DMS53 (cell line): ENCODE measurements around the gene KCNC1.

Source experiments
- DNase-seq: peaks from one replicate; lab custom pipeline; 2025; lab: John Stamatoyannopoulos, UW

The KCNC1 gene

DNA sequence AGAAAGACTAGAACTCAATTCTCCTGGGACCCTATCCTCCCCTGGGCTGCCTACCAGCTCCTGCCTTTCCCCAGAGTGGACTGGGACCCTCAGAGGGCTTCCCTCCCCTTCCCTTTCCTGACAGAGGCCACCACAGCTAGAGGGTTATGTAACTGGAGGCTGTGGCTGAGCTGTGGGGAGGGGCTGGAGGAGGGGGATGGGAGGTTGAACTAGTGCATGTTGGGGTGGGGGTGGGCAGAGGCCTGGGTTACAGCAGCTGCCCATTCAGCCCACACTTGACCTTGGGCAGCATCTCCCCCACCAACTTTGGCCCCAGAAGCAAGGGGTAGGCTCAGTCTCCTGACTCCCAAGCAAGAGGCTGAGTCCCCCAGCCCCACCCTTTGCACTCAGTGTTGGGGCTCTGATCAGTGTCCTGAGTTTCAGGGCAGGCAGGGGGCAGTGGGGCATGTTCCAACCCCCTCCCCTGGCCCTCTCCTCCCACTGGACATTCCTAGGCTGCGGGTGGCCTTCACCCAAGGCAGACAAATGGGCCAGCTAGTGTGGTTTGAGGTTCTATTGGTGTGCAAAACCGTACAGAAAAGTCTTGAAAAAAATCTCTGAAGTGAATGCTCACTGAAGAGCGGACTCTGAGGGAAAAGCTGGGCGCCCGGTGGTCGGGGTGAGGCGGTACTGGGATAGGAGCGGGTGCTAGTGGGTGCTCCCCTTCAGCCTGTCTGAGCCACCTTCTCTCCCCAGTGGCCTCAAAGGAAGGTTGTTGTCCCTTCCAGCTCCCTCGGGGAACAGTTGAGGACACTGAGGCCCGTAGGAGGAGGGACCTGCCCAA, 3.8 kb downstream of the KCNC1 start:
- DNase-seq: no peak

DNA sequence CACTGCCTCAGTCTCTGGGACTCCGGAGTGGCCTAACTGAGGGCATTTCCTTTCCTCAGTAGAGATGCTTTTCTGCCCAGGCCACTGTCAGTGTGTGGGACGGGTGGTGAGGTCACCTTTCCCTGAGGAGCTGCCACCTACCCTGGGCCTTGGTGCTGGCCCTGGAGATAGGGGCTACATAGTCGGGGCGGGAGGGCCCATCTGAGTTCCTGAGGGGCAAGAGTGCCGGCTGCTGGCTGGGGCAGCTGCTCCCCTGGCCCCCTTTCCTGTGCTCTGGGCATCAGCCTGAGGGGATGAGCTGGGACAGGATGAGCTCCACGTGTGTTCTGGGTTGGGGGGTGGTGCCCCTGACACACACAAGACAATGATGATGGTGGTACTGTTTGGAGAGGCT, 5.4 kb downstream of the KCNC1 start:
- no peak for DNase-seq

DNA sequence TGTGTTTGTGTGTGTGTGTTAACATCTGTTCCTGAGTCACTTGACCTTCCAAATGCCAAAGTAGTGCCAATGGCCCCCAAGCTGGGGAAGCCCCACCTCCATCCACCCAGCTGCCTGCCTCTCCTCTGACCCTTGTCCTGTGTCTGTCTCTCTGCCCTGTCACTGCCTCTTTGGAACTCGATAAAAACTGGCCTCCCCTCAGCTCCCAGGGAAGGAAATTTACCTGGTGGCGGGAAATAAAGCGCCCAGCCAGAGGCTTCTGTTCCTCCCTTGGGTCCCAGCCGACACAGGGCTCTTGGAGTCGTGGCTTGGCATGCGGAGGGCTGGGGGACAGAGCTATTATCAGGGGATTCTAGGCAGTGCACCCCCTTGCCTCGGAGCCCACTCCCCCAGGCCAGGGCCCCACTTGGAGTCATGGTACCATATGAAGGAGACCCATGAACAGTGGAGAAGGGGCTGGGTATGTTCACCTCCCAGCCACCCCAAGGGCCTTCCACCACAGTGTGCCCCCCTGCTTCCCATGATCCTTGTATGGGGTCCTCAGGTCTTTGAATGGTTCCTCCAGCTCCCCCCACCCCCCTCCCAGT, 6.2 kb downstream of the KCNC1 start:
- no peak for DNase-seq

DNA sequence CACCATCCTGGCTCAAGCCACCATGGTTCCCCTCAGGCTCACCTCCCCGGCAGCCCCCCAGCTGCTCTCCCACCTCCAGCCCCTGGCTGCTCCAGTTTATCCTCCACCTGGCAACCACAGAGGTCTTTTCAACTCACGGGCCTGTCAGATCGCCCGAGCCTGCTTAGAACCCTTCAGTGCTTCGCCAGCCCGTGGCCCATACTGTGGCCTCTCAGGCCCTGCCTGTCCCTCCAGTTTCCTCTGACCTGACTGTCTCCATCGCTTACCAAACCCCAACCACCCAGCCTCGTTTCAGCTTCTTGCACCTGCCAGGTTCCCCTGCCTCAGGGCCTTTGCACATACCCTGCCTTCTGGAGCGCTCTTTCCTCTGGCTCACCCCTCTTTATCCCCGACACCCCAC, 6.9 kb downstream of the KCNC1 start:
- no peak for DNase-seq

GRCh38 chr11:17742019-17742418, 7.4 kb downstream of the KCNC1 start:
- DNase-seq: no peak

- DNase-seq: no peak
These were observed 8.6 kb downstream of the KCNC1 start for GRCh38 chr11:17743026-17743807.

DNA sequence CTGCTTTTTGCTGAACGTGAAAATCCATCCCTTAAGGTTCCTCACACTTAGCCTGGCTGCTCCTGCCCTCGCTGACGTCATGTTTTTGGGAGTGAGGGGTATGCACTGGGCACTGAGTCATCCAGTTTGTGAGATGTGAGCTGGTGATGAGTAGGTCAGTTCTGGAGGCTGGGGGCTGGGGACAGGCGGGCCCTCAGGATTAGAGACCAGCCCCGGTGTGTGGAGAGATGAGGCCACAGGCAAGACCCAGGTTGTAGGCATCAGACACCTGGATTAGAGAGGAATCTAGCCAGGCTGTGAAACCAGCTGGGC, 9.2 kb downstream of the KCNC1 start:
- DNase-seq: no peak

GRCh38 chr11:17744151-17744940, 9.8 kb downstream of the KCNC1 start:
- DNase-seq: no peak

- no peak for DNase-seq
These were observed 10.6 kb downstream of the KCNC1 start for GRCh38 chr11:17745023-17745772.

GRCh38 chr11:17746096-17746495, 11.5 kb downstream of the KCNC1 start:
- DNase-seq: no peak

- DNase-seq: no peak
These were observed 12.8 kb downstream of the KCNC1 start for GRCh38 chr11:17747131-17747955.

DNA sequence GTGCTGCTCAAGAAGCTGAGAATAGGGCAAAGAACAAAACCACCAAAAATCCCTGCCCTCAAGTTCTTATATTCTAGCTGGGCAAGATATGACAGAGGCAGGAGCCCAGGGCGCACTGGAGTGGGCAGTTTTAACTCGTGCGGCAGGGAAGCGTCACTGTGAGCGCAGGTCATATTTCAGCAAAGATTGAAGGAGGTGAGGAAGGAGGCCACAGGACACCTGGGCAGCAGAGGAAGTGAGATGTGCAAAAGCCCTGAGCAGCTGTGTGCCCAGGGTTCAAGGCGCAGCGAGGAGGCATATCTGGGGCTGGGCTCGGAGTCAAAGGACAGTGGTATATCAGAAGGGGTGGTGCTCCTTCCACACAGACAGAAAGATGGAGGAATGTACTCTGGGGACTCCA, 13.5 kb downstream of the KCNC1 start:
- no peak for DNase-seq

- DNase-seq: no peak
These were observed 14.5 kb downstream of the KCNC1 start for GRCh38 chr11:17748761-17749721.

DNA sequence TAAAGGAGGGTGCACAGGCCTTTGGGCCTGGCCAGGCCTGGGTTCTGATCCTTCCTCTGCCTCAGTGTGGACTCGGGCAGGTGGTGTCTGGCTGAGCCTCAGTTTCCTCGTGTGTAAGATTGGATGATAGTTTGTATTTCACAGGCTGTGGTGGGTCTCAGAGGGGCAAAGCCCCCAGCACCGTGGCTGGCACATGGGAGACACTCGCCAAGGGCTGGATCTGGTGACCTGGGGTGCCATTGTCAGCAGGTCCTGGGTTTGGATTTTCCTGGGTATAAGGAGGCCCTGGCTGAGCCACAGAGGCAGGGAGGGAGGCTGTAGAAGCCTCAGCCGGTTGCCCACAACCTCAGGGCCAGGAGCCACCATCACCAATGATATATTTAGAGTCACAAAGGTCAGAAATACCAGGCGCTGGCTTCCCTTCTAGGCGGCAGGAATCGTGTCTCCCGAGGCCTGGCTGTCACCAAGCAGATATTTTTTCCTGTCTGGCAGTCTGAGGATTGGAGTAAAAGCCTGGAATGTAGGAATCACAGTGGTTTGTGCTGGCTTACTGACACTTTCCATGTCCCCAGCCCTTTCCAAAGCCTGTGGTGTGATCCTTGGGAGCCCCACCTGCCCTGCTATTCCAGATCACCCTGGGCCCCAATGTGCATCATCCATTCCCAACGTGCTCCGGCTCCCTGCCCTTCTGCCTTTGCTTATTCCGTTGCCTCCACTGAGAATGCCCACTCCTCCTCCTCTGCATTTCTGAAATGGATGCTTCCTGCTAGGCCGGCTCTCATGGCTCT, 15.6 kb downstream of the KCNC1 start:
- no peak for DNase-seq

DNA sequence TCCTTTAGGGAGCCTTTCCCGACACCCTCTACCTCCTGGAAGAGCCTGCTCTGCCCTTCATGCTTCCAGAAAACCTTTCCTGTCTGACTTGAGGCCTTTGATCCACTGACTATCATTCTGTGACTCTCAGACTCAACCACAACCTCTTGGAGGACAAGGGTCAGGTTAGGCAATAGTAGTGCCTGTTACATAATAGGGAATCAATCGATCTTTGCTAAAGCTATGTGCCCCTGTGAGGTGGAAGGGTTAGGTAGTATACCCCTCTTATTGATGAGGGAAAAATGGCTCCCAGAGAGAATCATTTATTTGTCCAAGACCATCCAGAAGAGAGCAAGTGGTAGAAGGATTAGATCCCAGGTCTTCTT, 16.2 kb downstream of the KCNC1 start:
- no peak for DNase-seq

- DNase-seq: no peak
These were observed 17.0 kb downstream of the KCNC1 start for GRCh38 chr11:17751558-17751957.

GRCh38 chr11:17752144-17752543, 17.6 kb downstream of the KCNC1 start:
- no peak for DNase-seq

DNA sequence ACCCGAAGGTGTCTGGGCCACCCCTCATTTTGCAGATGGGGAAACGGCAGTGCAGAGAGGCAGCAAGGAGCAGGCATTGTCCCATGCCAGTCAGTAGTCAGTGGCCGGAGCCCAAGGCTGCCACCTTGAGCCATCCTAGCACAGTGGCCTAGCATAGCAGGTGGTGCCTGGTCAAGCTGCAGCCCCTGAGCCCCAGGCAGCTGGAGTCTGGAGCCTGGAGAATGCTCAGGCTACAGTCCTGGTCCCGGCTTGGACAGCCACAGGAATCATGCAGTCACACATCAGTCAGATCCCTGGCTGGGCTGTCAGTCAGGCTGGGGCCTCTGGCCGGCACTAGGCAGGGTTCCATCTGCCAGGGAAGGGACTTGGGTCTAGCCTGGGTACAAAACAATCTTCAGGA, 18.6 kb downstream of the KCNC1 start:
- DNase-seq: no peak

DNA sequence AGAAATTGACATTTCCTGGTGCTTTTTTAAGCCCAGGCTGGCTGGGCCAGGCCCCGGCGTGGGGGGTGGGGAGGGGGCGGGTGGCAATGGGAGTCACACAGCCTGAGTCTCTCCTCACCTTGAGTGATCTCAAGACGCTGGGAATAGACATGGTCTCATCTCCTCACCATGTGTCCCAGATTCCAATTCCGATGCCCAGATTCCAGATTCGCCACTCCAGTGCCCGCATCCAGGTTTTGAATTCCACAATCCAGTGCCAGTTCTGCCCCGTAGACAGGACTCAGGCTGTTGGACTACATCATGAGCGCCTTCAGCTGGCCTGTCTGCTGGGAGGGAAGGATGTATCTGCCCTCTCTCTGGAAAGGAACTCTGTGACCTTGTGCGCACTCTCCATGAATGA, 19.1 kb downstream of the KCNC1 start:
- no peak for DNase-seq
